Tibial nerve (tissue), 4 donors: Measurements from ENCODE around the gene TNK2.

Experiments
- EP300 ChIP-seq, 2 donors: sonication (generic); formaldehyde crosslinking; IDR thresholded peaks; one replicate each; pipeline ENCODE4 v1.6.1; 2017; ENCODE audit warnings: antibody characterized with exemption in 2 of 2, mild to moderate bottlenecking in 1 of 2
- POLR2A ChIP-seq, 2 donors: fragments of 450-650 bp; IDR thresholded peaks; one replicate each; pipeline ENCODE4 v1.6.1; 2017; ENCODE audit warnings: antibody characterized with exemption in 2 of 2, mild to moderate bottlenecking in 2 of 2, moderate library complexity in 2 of 2
- TF ChIP-seq, protein P1 (sequence below), 5 experiments: fragments of 200-600 bp in 3 of 5; fragments of 450-650 bp in 2 of 5; sonication (generic) in 3 of 5; IDR thresholded peaks; one replicate each; pipeline ENCODE4 v1.5.1; 2016 to 2019; ENCODE audit warnings: antibody characterized with exemption in 5 of 5, mild to moderate bottlenecking in 3 of 5, moderate library complexity in 2 of 5

DNA sequence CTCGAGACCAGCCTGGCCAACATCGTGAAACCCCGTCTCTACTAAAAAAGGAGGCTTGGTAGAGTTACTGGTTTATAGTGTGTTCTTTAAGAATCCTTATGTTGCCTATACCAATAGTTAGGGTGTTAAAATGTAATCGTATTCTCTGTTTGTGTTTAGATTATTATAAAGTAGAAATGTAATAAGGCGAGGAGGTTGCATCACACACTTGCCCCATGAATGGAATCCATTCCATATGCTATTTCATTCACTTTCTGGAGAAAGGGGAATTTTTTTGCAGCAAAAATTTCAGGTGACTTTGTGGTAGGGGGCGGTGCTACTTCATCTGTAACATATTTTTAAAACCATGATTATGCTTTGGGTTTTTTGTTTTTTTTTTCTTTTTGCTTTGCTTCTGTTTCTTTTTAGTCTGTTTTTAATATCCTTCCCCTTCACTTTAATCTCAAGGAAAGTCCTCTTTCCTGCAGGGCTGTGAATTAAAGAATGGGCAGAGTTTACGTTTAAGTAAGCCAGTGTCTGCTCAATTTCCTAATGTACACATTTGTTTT is 63.6 kb downstream of the TNK2 start:
- TF ChIP-seq POLR2A (IDR thresholded peaks at IDR 0.05) (no peak), EP300 (IDR thresholded peaks at IDR 0.05) (no peak)
- TF ChIP-seq, protein P1, sequence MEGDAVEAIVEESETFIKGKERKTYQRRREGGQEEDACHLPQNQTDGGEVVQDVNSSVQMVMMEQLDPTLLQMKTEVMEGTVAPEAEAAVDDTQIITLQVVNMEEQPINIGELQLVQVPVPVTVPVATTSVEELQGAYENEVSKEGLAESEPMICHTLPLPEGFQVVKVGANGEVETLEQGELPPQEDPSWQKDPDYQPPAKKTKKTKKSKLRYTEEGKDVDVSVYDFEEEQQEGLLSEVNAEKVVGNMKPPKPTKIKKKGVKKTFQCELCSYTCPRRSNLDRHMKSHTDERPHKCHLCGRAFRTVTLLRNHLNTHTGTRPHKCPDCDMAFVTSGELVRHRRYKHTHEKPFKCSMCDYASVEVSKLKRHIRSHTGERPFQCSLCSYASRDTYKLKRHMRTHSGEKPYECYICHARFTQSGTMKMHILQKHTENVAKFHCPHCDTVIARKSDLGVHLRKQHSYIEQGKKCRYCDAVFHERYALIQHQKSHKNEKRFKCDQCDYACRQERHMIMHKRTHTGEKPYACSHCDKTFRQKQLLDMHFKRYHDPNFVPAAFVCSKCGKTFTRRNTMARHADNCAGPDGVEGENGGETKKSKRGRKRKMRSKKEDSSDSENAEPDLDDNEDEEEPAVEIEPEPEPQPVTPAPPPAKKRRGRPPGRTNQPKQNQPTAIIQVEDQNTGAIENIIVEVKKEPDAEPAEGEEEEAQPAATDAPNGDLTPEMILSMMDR (IDR thresholded peaks at IDR 0.05): no peak
